ENCODE results near the gene CSF2.

CSF2 gene

GRCh38 chr5:132055441-132055807, 18.2 kb upstream of the CSF2 start:
- DNase-seq = no peak

- DNase-seq = peak; percentile 55
These were observed 17.6 kb upstream of the CSF2 start for GRCh38 chr5:132055808-132056609.

- DNase-seq = no peak
These were observed 16.7 kb upstream of the CSF2 start for GRCh38 chr5:132056610-132057497.

- DNase-seq = no peak
These were observed 15.9 kb upstream of the CSF2 start for GRCh38 chr5:132057498-132058255.

- DNase-seq = no peak
These were observed 14.9 kb upstream of the CSF2 start for GRCh38 chr5:132058646-132059042.

- DNase-seq = peak; percentile 20
These were observed 14.4 kb upstream of the CSF2 start for GRCh38 chr5:132059043-132059695.

GRCh38 chr5:132059696-132060500, 13.7 kb upstream of the CSF2 start:
- no peak for DNase-seq

GRCh38 chr5:132060501-132061161, 13.0 kb upstream of the CSF2 start, which contains the start of gene IL3:
IL3 (plus strand) TSS chr5:132060655; CDS start chr5:132060707, 52 bp downstream.
- DNase-seq = no peak

- DNase-seq = peak; percentile 84
These were observed 10.3 kb upstream of the CSF2 start for GRCh38 chr5:132063090-132063911.

- no peak for DNase-seq
These were observed 9.4 kb upstream of the CSF2 start for GRCh38 chr5:132064140-132064539.

- peak; percentile 87 for DNase-seq
These were observed 8.8 kb upstream of the CSF2 start for GRCh38 chr5:132064738-132065331.

GRCh38 chr5:132065351-132065937, 8.1 kb upstream of the CSF2 start:
- peak; percentile 69 for DNase-seq

GRCh38 chr5:132065951-132066701, 7.5 kb upstream of the CSF2 start:
- no peak for DNase-seq

GRCh38 chr5:132066871-132067270, 6.7 kb upstream of the CSF2 start:
- DNase-seq = no peak

- DNase-seq = no peak
These were observed 6.1 kb upstream of the CSF2 start for GRCh38 chr5:132067451-132067850.

- DNase-seq = no peak
These were observed 5.4 kb upstream of the CSF2 start for GRCh38 chr5:132067941-132068808.

GRCh38 chr5:132069561-132069960, 4.0 kb upstream of the CSF2 start:
- DNase-seq = no peak

- DNase-seq = no peak
These were observed 3.6 kb upstream of the CSF2 start for GRCh38 chr5:132069994-132070393.

Data from activated CD4-positive, alpha-beta T cell treated with anti-CD3 and anti-CD28 coated beads, Interleukin-10, Interleukin-2, amounts not matched to agents 100 ng/mL and 50 ng/mL, durations not matched to agents 16 hours and 8 hours (primary cell).